Activated naive CD4-positive, alpha-beta T cell treated with anti-CD3 and anti-CD28 coated beads, Interleukin-2, amount 10 ng/mL, durations not matched to agents 7 days and 5 days (primary cell): ENCODE measurements around the gene SCYL2.
"Not testable (repeated sequence)": the region's sequence is repeated elsewhere in the genome, so short reads cannot be mapped to it uniquely, and the experiment has no call there.

Experiments
- CTCF ChIA-PET: fragments of 350-600 bp; sonication (Branson Sonifier 250); formaldehyde crosslinking; loops from one replicate; lab custom pipeline; 2021; ENCODE audit warnings: antibody characterized with exemption; lab: Charles Lee
- DNase-seq: peaks from one replicate; pipeline ENCODE4 v3.0.0-alpha.2; 2020
- H3K27ac Mint-ChIP-seq: one replicate; pipeline ENCODE4 v1.8.0; 2021; ENCODE audit warnings: mild to moderate bottlenecking, moderate library complexity, mixed read lengths
- H3K27me3 Mint-ChIP-seq: one replicate; pipeline ENCODE4 v1.8.0; 2021; ENCODE audit warnings: mild to moderate bottlenecking, mixed read lengths
- H3K36me3 Mint-ChIP-seq: one replicate; pipeline ENCODE4 v1.8.0; 2021; ENCODE audit warnings: mixed read lengths
- H3K4me1 Mint-ChIP-seq: one replicate; pipeline ENCODE4 v1.8.0; 2021; ENCODE audit warnings: mixed read lengths
- H3K4me3 Mint-ChIP-seq: one replicate; pipeline ENCODE4 v1.8.0; 2021; ENCODE audit warnings: mild to moderate bottlenecking, moderate library complexity, mixed read lengths
- H3K9me3 Mint-ChIP-seq: one replicate; pipeline ENCODE4 v1.8.0; 2021; ENCODE audit warnings: mixed read lengths

The SCYL2 gene

DNA sequence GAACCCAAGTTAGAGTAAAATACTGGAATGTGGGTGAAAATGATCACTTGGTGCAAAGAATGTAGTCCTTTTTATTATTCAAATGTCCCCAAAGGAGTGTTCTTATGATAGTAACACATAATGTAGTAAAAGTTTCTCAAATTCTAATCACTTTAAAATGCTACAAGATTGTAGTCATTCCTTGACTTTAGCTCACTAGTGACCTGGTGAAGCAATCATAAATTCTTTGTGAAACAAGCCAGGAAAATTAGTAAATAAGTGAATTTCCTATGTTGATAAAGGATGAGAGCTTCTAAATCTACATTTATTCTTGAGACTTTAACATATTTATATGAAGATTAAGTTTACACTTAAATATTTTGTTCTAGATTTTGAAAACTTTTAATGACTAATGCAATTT lies 59.2 kb downstream of the SCYL2 start:
- Mint-ChIP-seq H3K9me3 (no peaks in the 10 kb centered on the region), H3K27ac (no peak overlapping the region), H3K27me3 (no peaks in the 10 kb centered on the region), H3K36me3 (peaks cover 29% of the 10 kb centered on the region), H3K4me1 (no peaks in the 10 kb centered on the region), H3K4me3 (no peak overlapping the region)
- CTCF ChIA-PET: no interaction called here
- DNase-seq: no peak

DNA sequence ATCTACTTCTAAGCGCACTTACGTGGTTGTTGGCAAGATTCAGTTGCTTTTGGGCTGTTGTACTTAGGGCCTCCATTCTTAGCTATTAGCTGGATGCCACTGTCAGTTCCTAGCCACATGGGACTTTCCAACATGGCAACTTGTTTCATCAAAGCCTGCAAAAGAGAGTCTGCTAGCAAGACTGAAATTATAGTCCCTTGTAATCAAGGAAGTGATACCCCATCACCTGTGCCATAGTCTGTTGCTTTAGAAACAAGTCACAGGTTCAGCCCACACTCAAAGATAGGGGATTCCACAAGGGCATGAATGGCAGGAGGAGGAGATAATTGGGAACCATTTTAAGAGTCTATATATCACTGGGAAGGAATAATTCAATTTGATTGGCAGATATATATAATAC lies 62.8 kb downstream of the SCYL2 start:
- no peak overlapping the region for H3K27ac Mint-ChIP-seq
- H3K36me3 Mint-ChIP-seq: peaks cover 35% of the 10 kb centered on the region
- no peak for DNase-seq
- CTCF ChIA-PET: no interaction called here
- no peaks in the 10 kb centered on the region for H3K9me3 Mint-ChIP-seq
- no peaks in the 10 kb centered on the region for H3K27me3 Mint-ChIP-seq
- no peaks in the 10 kb centered on the region for H3K4me1 Mint-ChIP-seq
- no peak overlapping the region for H3K4me3 Mint-ChIP-seq

DNA sequence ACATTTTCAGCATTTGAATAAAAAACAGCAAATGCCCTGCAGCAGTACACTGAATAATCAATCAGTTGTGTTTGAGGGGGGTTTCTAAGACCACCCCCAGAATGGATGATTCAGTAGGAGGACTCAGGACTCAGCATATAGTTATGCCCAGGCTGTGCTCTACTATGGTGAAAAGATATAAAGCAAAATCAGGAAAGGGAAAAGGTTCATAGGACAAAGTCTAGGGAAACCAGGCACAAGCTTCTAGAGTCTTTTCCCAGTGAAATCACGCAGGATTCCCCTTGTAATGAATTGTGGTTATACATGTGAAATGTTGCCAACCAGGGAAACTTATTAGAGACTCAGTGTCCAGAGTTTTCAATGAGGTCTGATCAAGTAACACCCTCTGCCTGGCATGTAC lies 64.9 kb downstream of the SCYL2 start:
- Mint-ChIP-seq H3K36me3 (peaks cover 47% of the 10 kb centered on the region), H3K4me1 (no peaks in the 10 kb centered on the region), H3K9me3 (no peaks in the 10 kb centered on the region), H3K4me3 (no peak overlapping the region), H3K27me3 (no peaks in the 10 kb centered on the region), H3K27ac (no peak overlapping the region)
- CTCF ChIA-PET: no interaction called here
- DNase-seq: no peak

DNA sequence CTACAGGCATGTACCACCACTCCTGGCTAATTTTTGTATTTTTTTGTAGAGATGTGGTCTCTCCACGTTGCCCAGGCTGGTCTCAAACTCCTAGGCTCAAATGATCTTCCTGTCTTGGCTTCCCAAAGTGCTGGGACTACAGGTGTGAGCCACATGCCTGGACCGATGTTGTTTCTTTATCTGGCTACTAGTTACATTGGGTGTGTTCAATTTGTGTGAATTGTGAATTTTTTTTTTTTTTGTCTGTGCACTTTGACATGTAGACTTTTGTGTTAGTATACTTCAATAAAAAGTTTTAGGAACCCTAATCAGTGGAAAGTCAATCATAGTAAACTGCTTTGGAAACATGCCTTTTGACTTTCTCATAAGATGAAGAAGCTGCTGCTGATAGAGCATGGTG lies 65.9 kb downstream of the SCYL2 start:
- Mint-ChIP-seq H3K36me3 (peaks cover 52% of the 10 kb centered on the region), H3K4me3 (no peak overlapping the region), H3K9me3 (no peaks in the 10 kb centered on the region), H3K27me3 (no peaks in the 10 kb centered on the region), H3K27ac (no peak overlapping the region), H3K4me1 (no peaks in the 10 kb centered on the region)
- no peak for DNase-seq
- CTCF ChIA-PET: interaction anchor here (0.7 kb wide), 2 partner anchors 24 to 188 kb away, joined by 3 read pairs; partner anchors contain the start of gene SLC17A8

DNA sequence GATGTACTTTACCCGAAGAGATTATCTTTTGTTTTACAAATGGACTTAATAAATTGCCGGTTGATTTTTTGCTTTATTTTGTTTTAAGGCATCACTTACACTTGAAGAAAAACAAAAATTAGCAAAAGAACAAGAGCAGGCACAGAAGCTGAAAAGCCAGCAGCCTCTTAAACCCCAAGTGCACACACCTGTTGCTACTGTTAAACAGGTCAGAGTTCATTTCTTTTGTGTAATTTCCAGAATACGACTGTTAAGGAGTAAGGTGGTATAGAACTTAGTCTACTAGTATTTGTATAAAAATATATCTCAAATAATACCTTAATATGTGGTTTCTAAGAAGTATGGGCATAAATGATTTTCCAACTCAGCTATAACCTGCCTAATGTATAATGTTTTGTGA lies 70.3 kb downstream of the SCYL2 start:
- Mint-ChIP-seq H3K4me3 (no peak overlapping the region), H3K27ac (no peak overlapping the region), H3K36me3 (peaks cover 40% of the 10 kb centered on the region), H3K4me1 (no peaks in the 10 kb centered on the region), H3K9me3 (no peaks in the 10 kb centered on the region), H3K27me3 (no peaks in the 10 kb centered on the region)
- CTCF ChIA-PET: interaction anchor here (0.5 to 1.4 kb wide), 2 partner anchors 67 to 404 kb away, joined by 3 read pairs; no protein-coding TSS in a partner anchor
- DNase-seq: no peak

DNA sequence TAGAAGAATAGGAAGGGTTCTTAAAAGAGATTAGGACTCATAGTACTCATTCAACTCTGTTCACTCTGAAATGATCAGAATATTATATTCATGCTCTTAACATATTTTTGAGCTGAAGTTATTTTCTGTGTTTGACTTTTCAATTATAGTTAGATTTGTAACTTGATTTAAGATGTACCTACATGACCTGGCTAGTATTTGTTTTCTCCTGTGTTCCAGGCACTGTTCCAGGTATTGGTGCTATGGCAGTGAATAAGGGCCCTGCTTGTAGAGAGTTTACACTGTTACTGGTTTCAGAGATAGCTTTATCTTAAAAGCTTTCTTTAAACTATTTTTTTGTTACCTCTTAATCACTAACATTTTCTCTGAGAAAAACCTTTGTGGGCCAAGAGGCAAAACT lies 70.8 kb downstream of the SCYL2 start:
- Mint-ChIP-seq H3K36me3 (peaks cover 44% of the 10 kb centered on the region), H3K27me3 (no peaks in the 10 kb centered on the region)
- CTCF ChIA-PET: interaction anchor here (0.5 to 1.4 kb wide), 2 partner anchors 67 to 404 kb away, joined by 3 read pairs; no protein-coding TSS in a partner anchor

DNA sequence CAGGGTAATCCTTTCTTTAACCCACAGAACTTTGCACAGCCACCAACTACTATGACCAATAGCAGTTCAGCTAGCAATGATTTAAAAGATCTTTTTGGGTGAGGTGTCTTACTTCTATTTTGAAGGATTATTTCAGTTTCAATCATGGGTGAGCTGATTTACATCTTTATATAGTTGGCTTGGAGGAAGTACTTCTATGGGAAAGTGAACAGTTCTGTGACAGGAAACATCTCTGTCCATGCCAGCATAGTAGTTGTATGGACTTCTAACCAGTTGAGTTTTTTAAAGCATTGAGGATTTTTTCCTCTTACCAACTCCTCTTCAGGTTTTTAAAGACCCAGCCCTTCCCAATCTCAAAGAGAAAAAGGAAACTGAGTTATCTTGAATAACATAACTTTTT lies 72.1 kb downstream of the SCYL2 start:
- no peaks in the 10 kb centered on the region for H3K4me1 Mint-ChIP-seq
- H3K9me3 Mint-ChIP-seq: no peaks in the 10 kb centered on the region
- H3K4me3 Mint-ChIP-seq: no peak overlapping the region
- CTCF ChIA-PET: no interaction called here
- H3K36me3 Mint-ChIP-seq: peaks cover 40% of the 10 kb centered on the region
- H3K27ac Mint-ChIP-seq: no peak overlapping the region
- no peaks in the 10 kb centered on the region for H3K27me3 Mint-ChIP-seq
- no peak for DNase-seq

More for the DNA sequence above, 70.8 kb downstream of the SCYL2 start:
- H3K4me3 Mint-ChIP-seq: no peak overlapping the region
- H3K27ac Mint-ChIP-seq: no peak overlapping the region
- no peaks in the 10 kb centered on the region for H3K4me1 Mint-ChIP-seq
- no peak for DNase-seq
- no peaks in the 10 kb centered on the region for H3K9me3 Mint-ChIP-seq

DNA sequence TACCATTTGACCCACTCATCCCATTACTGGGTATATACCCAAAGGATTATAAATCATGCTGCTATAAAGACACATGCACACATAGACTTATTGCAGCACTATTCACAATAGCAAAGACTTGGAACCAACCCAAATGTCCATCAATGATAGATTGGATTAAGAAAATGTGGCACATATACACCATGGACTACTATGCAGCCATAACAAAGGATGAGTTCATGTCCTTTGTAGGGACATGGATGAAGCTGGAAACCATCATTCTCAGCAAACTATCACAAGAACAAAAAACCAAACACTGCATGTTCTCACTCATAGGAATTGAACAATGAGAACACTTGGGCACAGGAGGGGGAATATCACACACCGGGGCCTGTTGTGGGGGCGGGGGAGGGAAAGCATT lies 75.9 kb downstream of the SCYL2 start:
- H3K9me3 Mint-ChIP-seq, CTCF ChIA-PET, H3K4me1 Mint-ChIP-seq: not testable (repeated sequence)

DNA sequence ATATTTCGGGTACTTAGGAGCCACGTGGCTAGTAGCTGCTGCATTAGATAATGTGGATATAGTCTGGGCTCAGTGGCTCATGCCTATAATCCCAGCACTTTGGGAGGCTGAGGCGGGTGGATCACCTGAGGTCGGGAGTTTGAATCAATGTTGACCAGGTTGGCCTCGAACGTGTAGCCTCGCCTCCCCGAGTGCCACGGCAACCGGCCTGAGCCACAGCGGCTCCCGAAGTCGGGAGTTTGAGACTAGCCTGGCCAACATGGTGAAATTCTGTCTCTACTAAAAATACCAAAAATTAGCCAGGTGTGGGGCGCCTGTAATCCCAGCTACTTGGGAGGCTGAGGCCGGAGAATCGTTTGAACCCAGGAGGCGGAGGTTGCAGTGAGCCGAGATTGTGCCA lies 77.4 kb downstream of the SCYL2 start:
- CTCF ChIA-PET, H3K36me3 Mint-ChIP-seq, H3K27me3 Mint-ChIP-seq, H3K4me3 Mint-ChIP-seq, H3K4me1 Mint-ChIP-seq, H3K27ac Mint-ChIP-seq, DNase-seq, H3K9me3 Mint-ChIP-seq: not testable (repeated sequence)

More for the DNA sequence above, 75.9 kb downstream of the SCYL2 start:
- not testable (repeated sequence) for DNase-seq, H3K27me3 Mint-ChIP-seq, H3K27ac Mint-ChIP-seq, H3K4me3 Mint-ChIP-seq
- peaks cover 16% of the 10 kb centered on the region for H3K36me3 Mint-ChIP-seq

DNA sequence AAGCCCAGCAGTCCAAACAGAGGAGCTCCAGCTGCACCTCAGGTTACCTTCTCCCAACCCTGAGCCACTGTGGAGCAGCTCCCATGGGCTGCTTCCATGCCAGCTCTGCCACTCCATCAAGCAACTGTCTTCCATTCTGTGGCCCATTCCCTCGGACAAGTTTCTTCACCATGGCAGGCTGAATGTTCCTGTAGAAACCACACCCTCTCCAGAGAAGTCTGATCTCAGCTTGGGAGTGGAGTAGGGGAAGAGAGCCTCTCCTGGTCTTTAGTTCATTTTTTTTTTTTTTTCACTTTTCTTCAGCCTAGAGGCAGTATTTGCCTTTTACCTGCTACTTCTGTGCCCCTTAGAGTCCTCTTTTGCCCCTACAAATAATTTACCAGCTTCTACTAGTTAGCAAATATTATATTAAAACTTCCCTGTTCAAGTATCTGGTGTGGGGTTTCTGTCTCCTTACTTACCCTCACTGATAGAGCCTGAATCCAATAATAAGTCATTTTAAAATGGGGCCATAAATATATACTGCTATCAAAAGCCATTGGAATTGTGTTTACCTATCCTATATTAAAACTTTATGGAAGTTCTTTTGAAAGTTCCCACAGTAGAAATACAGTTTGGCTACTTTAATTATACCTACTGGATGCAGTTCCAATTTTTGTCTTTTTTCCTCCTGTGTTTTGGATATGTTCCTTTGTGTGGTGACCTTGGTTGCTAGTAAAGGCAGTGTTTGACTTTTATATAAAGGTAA lies 78.2 kb downstream of the SCYL2 start:
- CTCF ChIA-PET: no interaction called here
- no peak overlapping the region for H3K27ac Mint-ChIP-seq
- peaks cover 8% of the 10 kb centered on the region for H3K36me3 Mint-ChIP-seq
- no peaks in the 10 kb centered on the region for H3K27me3 Mint-ChIP-seq
- no peak overlapping the region for H3K4me3 Mint-ChIP-seq
- H3K4me1 Mint-ChIP-seq: no peaks in the 10 kb centered on the region
- H3K9me3 Mint-ChIP-seq: no peaks in the 10 kb centered on the region
- no peak for DNase-seq

DNA sequence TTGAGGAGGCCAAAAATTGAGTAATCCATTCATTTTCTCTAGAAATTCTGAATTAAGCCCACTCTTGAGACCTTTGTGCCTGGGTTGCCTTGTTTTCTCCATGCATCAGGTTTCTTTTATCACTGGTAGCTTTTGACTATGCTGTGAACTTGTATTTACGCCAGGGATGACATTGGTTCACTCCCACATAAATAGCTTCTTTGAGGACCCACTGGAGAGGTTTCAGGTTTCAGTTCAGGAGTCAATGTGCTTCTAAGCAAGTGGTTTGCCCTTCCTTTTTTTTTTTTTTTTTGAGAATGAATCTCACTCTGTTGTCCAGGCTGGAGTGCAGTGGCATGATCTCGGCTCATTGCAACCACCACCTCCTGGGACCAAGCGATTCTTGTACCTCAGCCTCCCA lies 79.7 kb downstream of the SCYL2 start:
- Mint-ChIP-seq H3K36me3 (peaks cover 8% of the 10 kb centered on the region), H3K4me3 (no peak overlapping the region), H3K27me3 (no peaks in the 10 kb centered on the region), H3K9me3 (no peaks in the 10 kb centered on the region), H3K4me1 (no peaks in the 10 kb centered on the region), H3K27ac (no peak overlapping the region)
- CTCF ChIA-PET: interaction anchor here (1.0 kb wide), 1 partner anchor 112 kb away, joined by 3 read pairs; no protein-coding TSS in a partner anchor
- no peak for DNase-seq

DNA sequence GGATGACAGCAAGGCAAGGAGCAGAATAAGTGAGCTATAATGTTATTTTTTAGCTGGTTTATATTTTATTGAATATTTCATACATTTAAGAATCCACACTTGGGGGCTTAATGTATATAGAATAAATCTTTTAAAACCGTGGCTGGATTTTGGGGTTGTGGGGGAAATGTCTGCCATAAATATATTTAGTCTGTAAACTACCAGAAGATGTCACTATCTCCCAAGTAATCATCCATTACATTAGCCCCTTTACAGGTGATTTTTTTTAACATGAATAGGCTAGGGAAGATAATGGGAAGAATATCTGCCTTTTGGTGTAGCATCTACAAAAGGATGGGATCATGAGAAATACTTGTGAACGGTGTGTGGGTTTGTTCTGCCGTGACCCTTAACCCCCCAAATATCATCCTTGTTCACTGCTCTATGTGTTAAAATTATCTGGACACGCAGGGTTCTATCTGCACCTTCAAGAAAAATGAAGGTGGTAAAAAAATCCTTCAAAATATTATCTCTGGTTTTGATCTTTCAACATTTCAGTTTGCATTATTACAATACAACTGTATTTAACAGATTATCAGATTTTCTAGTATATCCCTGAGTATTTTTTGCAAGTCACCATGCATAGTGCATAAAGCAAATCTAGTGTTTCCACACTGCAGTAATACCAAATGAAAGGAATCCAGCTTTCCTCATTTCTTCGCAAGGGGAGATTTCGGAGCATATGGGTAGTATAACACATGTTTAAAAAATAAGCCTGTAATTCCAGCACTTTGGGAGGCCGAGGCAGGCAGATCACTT lies 81.9 kb downstream of the SCYL2 start:
- H3K4me3 Mint-ChIP-seq: no peak overlapping the region
- CTCF ChIA-PET: interaction anchor here (1.1 to 2.0 kb wide), 2 partner anchors 114 to 323 kb away, joined by 3 to 7 read pairs; no protein-coding TSS in a partner anchor
- H3K27ac Mint-ChIP-seq: no peak overlapping the region
- H3K27me3 Mint-ChIP-seq: peaks cover 4% of the 10 kb centered on the region
- H3K9me3 Mint-ChIP-seq: no peaks in the 10 kb centered on the region
- DNase-seq: no peak
- H3K36me3 Mint-ChIP-seq: no peaks in the 10 kb centered on the region
- H3K4me1 Mint-ChIP-seq: no peaks in the 10 kb centered on the region

DNA sequence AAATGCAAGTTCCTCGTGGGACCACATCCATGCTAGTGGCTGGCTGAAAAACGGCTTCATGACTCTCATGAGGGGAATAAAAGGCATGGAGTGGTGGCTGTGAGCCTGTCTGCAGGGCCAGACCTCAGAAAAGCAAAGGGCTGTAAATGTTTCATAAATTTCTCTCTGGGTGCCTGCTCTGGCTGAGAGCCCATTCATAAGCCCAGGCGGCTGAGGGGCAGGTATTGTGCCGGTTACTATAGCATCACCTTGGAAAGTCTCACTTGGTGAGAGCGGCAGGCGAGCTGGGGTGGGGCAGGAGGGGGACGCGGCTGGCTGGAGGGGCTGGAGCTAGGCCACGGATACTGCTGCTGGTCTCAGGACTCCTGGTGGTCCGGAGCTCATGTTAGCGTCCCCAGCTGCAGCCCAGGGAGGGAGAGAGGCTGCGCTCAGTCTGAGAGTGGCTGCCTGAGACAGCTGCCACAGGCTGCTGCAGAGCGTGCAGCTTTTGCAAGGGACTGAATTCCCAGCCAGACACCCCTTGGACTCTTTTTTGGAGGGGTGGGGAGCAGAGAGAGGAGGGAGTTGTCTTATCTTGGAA lies 89.8 kb downstream of the SCYL2 start, which contains the start of gene SLC17A8:
Gene SLC17A8 (plus strand): TSS at position 431 of the 580 bp plus-strand sequence. CDS start 318 bp downstream, outside the sequence.
- no peaks in the 10 kb centered on the region for H3K9me3 Mint-ChIP-seq
- DNase-seq: no peak
- no peaks in the 10 kb centered on the region for H3K36me3 Mint-ChIP-seq
- H3K27me3 Mint-ChIP-seq: peaks cover 32% of the 10 kb centered on the region
- H3K4me1 Mint-ChIP-seq: no peaks in the 10 kb centered on the region
- no peak within 1 kb of the TSS for H3K27ac Mint-ChIP-seq
- CTCF ChIA-PET: interaction anchor here (0.6 kb wide), 1 partner anchor 24 kb away, joined by 3 read pairs; no protein-coding TSS in a partner anchor
- no peak within 1 kb of the TSS for H3K4me3 Mint-ChIP-seq

DNA sequence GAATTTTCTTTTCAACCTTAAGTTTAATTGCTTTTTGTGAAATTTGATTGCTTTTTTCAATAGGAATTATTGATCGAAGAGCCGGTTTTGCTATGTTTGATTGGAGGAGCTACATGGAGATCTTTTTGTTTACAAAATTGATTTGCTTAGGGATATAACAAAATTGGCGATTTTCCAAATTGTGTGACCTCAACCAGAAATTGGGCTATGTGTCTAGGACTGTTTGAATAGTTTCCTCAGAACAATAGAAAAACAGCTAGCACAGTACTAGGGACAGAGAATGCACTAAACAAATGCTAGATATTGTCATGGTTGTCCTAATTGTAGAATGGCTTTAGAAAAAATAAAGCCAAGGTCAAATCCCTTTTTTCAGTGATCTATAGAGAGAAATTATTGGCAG lies 92.3 kb downstream of the SCYL2 start:
- no peaks in the 10 kb centered on the region for H3K36me3 Mint-ChIP-seq
- no peak overlapping the region for H3K4me3 Mint-ChIP-seq
- H3K27ac Mint-ChIP-seq: no peak overlapping the region
- DNase-seq: no peak
- H3K27me3 Mint-ChIP-seq: peaks cover 29% of the 10 kb centered on the region
- CTCF ChIA-PET: no interaction called here
- H3K9me3 Mint-ChIP-seq: no peaks in the 10 kb centered on the region
- no peaks in the 10 kb centered on the region for H3K4me1 Mint-ChIP-seq
